ENCODE data around the gene ACE.

The ACE gene

GRCh38 chr17:63475491-63476412, 1.1 kb upstream of the ACE start:
- no peak for DNase-seq

GRCh38 chr17:63476459-63476853, 405 bp upstream of the ACE start:
- no peak for DNase-seq

- no peak for DNase-seq
Observed at GRCh38 chr17:63477480-63478440, 899 bp downstream of the ACE start.

- peak; percentile 71 for DNase-seq
Observed at GRCh38 chr17:63478814-63479494, 2.1 kb downstream of the ACE start.

- DNase-seq, result no peak
Observed at GRCh38 chr17:63479495-63480184, 2.8 kb downstream of the ACE start.

- DNase-seq, result no peak
Observed at GRCh38 chr17:63480192-63480784, 3.4 kb downstream of the ACE start.

- DNase-seq, result no peak
Observed at GRCh38 chr17:63480826-63481487, 4.1 kb downstream of the ACE start.

GRCh38 chr17:63481488-63481870, 4.6 kb downstream of the ACE start:
- no peak for DNase-seq

- DNase-seq, result no peak
Observed at GRCh38 chr17:63482509-63482908, 5.6 kb downstream of the ACE start.

GRCh38 chr17:63483038-63483437, 6.2 kb downstream of the ACE start:
- no peak for DNase-seq

- peak; percentile 13 for DNase-seq
Observed at GRCh38 chr17:63483655-63484575, 7.1 kb downstream of the ACE start.

- peak; percentile 14 for DNase-seq
Observed at GRCh38 chr17:63486317-63487013, 9.6 kb downstream of the ACE start.

- DNase-seq, result no peak
Observed at GRCh38 chr17:63487014-63487339, 10.1 kb downstream of the ACE start.

GRCh38 chr17:63488851-63489250, 12.0 kb downstream of the ACE start:
- DNase-seq, result no peak

GRCh38 chr17:63489291-63489690, 12.4 kb downstream of the ACE start:
- DNase-seq, result no peak

- DNase-seq, result no peak
Observed at GRCh38 chr17:63490329-63490728, 13.5 kb downstream of the ACE start.

GRCh38 chr17:63490858-63491400, 14.1 kb downstream of the ACE start:
- no peak for DNase-seq

GRCh38 chr17:63491413-63491812, 14.6 kb downstream of the ACE start:
- no peak for DNase-seq

GRCh38 chr17:63491977-63492618, 15.2 kb downstream of the ACE start:
- no peak for DNase-seq

All from femur (tissue), 1 donor.